Mucosa of rectum (tissue), 2 donors: Measurements from ENCODE around the gene ATAD1.

Experiments
- H3K27ac ChIP-seq, 2 donors: one replicate each; pipeline ENCODE4 v1.7.0; 2013; ENCODE audit warnings: inconsistent platforms in 2 of 2, low read depth in 2 of 2, low read length in 2 of 2
- H3K27me3 ChIP-seq, 2 donors: one replicate each; pipeline ENCODE4 v1.7.0; 2013; ENCODE audit warnings: low read length in 2 of 2; ENCODE audit not compliant: control insufficient read depth in 2 of 2, insufficient read depth in 2 of 2
- H3K36me3 ChIP-seq, 2 donors: one replicate each; pipeline ENCODE4 v1.7.0; 2013; ENCODE audit warnings: low read length in 2 of 2; ENCODE audit not compliant: control insufficient read depth in 2 of 2, insufficient read depth in 2 of 2
- H3K4me1 ChIP-seq, 2 donors: one replicate each; pipeline ENCODE4 v1.7.0; 2013; ENCODE audit warnings: low read length in 2 of 2, mild to moderate bottlenecking in 1 of 2; ENCODE audit not compliant: control insufficient read depth in 2 of 2, insufficient read depth in 2 of 2
- H3K4me3 ChIP-seq, 2 donors: one replicate each; pipeline ENCODE4 v1.7.0; 2013; ENCODE audit warnings: low read length in 2 of 2
- H3K9ac ChIP-seq, 2 donors: one replicate each; pipeline ENCODE4 v1.7.0; 2013; ENCODE audit warnings: low read length in 2 of 2, low read depth in 1 of 2, mild to moderate bottlenecking in 1 of 2
- H3K9me3 ChIP-seq, 2 donors: one replicate each; pipeline ENCODE4 v1.7.0; 2013; ENCODE audit warnings: low read length in 2 of 2; ENCODE audit not compliant: control insufficient read depth in 2 of 2
- donor health status: healthy.
- donor health status: Normal muscosa, but diverticular disease.

The ATAD1 gene

DNA sequence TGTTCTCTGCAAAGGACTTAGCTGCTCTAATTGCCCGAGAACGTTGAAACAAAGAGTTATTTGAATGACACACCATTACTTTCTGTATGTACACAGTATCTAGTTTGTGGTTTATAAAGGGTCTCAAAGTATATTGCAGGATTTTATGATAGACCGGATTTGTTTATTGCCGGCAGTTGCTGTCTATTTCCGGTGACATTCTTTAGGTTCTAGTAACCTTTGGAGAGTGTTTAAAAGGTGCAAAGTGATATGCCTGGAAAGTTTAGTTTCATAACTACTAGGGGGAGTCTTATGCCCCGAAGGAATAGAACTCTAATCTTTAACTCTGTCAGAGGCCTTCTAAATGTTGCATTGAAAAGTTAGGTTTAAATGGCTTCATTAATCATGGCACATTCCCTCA lies 94.5 kb downstream of the ATAD1 start:
- Histone ChIP-seq H3K4me3 (peak overlapping the region in 1 of 2 donors; percentile 55), H3K27me3 (no peaks in the 10 kb centered on the region), H3K4me1 (peaks cover 12 to 15% of the 10 kb centered on the region in 2 donors), H3K9me3 (no peaks in the 10 kb centered on the region), H3K9ac (no peak overlapping the region), H3K27ac (peak overlapping the region; percentile 33 to 73), H3K36me3 (peaks cover 8 to 9% of the 10 kb centered on the region in 2 donors)

DNA sequence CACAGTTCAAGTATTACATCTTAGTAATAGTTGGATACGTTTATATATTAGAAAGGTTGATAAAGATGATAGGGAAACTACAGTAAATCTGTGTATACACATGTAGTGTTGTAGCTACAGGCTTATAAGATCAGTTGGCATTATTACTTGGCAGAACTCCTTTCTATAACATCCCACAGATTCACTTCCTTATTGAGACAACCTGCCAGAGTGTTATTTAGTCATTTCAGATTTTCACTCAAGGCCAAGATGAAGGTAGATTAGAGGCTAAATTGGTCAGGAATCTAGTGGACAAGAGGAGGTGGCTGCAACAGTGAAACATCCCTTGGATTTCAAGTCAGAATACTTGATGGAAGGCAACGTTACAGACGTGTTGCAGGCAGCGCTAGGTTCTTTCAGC lies 95.3 kb downstream of the ATAD1 start:
- Histone ChIP-seq H3K9ac (no peak overlapping the region), H3K4me1 (peaks cover 12 to 15% of the 10 kb centered on the region in 2 donors), H3K27me3 (no peaks in the 10 kb centered on the region), H3K4me3 (peak overlapping the region; percentile 42 to 55), H3K27ac (peak overlapping the region; percentile 33 to 73), H3K9me3 (no peaks in the 10 kb centered on the region), H3K36me3 (peaks cover 6 to 8% of the 10 kb centered on the region in 2 donors)

DNA sequence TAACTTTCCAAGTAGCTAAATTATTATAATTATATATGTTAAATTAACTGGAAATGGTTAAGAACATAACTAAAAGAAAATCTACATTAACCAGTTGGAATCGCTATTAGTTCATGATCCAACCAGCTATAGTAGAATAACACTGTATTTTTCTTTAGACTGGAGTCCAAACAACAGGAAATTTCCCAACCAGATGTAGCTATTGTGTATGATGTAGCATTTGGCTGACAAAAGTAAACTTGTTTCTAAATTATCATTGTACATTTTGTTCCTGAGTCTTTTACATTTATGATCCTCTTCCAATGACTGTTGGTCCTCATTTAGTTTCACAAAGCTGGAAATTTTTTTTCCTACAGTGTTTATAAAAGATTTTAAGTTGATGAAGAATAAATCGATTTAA lies 96.2 kb downstream of the ATAD1 start:
- Histone ChIP-seq H3K36me3 (peaks cover 3 to 7% of the 10 kb centered on the region in 2 donors), H3K27me3 (no peaks in the 10 kb centered on the region), H3K27ac (peak overlapping the region in 1 of 2 donors; percentile 73), H3K4me1 (peaks cover 12 to 15% of the 10 kb centered on the region in 2 donors), H3K4me3 (peak overlapping the region in 1 of 2 donors; percentile 55), H3K9me3 (no peaks in the 10 kb centered on the region), H3K9ac (no peak overlapping the region)

DNA sequence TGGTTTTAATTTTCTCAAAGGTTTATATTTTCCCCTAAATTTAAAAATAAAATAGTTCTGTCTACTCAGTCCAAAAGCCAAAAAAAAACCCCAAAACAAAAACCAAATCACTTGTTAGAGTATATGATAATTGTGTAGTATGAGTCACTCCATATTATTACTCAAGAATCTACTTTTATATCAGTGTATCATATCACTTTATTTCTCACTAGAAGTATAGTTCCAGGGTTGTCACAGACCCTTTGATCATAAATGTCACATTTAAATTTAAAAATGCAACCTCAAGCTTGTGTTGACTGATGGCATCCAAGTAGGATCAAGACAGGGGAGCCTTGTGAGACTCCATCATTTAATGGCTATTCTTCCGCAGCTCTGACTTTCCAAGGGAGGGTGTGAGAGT lies 97.4 kb downstream of the ATAD1 start:
- H3K4me3 ChIP-seq, result no peak overlapping the region
- no peak overlapping the region for H3K9ac ChIP-seq
- H3K4me1 ChIP-seq, result peaks cover 12 to 15% of the 10 kb centered on the region in 2 donors
- H3K27me3 ChIP-seq, result no peaks in the 10 kb centered on the region
- no peak overlapping the region for H3K27ac ChIP-seq
- peaks cover 13 to 14% of the 10 kb centered on the region in 2 donors for H3K36me3 ChIP-seq
- no peaks in the 10 kb centered on the region for H3K9me3 ChIP-seq

DNA sequence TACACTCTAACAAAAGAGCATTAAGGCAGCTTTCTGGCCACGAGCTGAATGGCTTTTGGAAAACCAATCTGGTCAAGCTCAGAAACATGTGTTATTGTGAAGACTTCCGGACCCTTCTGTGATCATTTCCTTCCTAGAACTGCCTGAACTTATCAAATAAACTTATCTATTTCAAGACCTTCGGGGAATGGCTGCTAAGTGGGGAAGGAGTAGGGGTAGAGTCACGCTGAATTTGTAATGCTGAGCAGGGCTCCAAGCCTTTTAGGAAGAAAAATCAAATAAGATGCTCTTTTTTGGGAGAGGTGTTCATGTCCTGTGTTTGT lies 101.7 kb downstream of the ATAD1 start:
- Histone ChIP-seq H3K36me3 (peaks cover 27 to 34% of the 10 kb centered on the region in 2 donors), H3K27ac (no peak overlapping the region), H3K9ac (no peak overlapping the region), H3K4me1 (no peaks in the 10 kb centered on the region), H3K9me3 (no peaks in the 10 kb centered on the region), H3K27me3 (no peaks in the 10 kb centered on the region), H3K4me3 (no peak overlapping the region)

DNA sequence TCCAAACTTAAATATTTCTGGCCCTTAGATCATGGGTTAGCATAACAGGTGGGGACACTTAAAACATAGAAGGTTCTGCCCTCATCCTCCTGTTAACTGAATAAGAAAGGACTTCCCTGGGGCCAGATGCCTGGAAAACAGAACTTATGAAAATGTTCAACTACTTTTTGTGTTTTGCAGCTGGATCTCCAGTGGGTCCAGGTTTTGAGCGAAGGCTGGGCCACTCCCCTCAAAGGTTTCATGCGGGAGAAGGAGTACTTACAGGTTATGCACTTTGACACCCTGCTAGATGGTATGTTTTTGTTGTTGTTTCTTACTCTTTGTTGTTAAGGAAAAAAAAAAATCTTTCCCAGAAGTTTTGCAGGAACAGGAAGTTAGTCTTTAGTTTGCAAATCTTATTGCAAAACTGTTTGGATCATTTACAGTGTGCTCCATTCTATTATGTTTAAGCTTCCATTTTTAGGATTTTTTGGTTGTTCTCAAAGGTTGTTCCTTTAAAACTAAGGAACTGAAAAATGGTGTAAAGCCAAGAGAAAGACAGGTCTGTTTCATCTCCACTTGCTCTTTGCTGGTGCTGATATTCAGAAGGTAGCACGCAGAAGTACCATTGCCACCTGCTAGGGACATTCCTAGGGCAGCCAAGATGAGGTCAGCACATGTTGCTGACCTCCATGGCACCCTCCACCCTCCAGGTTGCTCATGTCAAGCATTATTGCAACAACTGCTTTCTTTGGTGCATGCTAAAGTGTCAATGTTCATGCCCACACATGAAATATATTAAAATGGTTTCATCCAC lies 102.3 kb downstream of the ATAD1 start:
- Histone ChIP-seq H3K4me1 (no peaks in the 10 kb centered on the region), H3K36me3 (peaks cover 27 to 33% of the 10 kb centered on the region in 2 donors), H3K9ac (no peak overlapping the region), H3K27me3 (no peaks in the 10 kb centered on the region), H3K9me3 (no peaks in the 10 kb centered on the region), H3K4me3 (no peak overlapping the region), H3K27ac (no peak overlapping the region)

DNA sequence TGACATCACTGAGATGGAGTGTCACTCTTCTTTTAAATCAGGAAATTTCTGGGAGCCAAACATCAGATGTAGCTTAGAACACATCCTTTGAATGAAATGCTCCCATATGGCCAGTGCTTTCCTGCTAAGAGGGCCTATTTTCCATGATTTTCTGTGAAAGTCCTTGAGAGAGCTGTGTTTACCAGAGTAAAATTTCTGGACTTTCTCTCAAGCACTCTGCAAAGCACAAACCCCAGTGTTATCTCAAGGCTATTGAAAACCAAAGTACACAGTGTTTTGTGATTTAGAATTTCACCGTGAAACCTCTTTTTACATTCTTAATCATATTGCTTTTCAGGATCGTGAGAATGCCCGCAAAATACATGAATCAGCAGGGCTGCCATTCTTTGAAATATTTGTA lies 104.3 kb downstream of the ATAD1 start:
- Histone ChIP-seq H3K4me3 (no peak overlapping the region), H3K4me1 (no peaks in the 10 kb centered on the region), H3K27me3 (no peaks in the 10 kb centered on the region), H3K9me3 (no peaks in the 10 kb centered on the region), H3K36me3 (peaks cover 34 to 36% of the 10 kb centered on the region in 2 donors), H3K27ac (no peak overlapping the region), H3K9ac (no peak overlapping the region)

DNA sequence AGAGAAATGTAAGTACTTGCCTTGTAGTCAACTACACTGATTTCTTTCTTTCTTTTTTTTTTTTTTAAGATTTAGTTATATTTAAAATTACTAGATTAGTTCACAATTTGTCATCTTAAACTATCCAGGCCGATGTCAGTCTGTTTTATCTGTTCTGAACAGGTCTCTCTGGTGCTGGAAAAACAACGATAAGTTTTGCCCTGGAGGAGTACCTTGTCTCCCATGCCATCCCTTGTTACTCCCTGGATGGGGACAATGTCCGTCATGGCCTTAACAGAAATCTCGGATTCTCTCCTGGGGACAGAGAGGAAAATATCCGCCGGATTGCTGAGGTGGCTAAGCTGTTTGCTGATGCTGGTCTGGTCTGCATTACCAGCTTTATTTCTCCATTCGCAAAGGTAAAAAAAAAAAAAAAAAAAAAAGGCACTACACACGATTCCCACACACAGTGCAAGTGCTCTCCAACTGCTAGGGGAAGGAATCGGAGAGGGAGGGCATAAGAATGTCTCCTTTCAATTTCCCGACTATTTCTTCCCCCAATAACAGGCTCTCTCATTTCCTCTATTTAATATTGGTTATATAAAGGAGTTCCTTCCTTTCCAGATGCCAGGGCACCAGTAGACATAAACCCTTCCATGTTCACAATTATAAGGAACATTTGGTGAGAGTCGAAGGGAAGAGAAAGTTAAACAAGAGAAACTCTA lies 105.0 kb downstream of the ATAD1 start:
- Histone ChIP-seq H3K4me3 (no peak overlapping the region), H3K9ac (no peak overlapping the region), H3K27ac (no peak overlapping the region), H3K9me3 (no peaks in the 10 kb centered on the region), H3K27me3 (no peaks in the 10 kb centered on the region), H3K4me1 (no peaks in the 10 kb centered on the region), H3K36me3 (peaks cover 34 to 36% of the 10 kb centered on the region in 2 donors)

DNA sequence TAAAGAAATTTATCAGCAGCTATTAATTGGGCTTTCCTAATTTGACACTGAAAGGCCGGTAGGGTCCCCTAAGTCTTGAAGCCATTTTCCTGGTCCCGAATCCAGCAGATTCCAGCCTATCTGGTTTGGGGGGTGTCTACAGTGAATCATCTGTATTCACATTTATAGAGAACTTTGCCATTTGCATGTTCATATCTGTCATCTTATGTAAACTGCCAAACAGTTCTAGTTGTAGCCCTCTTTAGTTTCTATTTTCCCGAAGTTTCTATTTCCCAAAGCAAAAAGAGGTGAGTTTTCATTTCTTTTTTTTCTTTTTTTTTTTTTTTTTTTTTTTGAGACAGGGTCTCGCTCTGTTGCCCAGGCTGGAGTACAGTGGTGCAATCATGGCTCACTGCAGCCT lies 110.8 kb downstream of the ATAD1 start:
- H3K4me3 ChIP-seq, result no peak overlapping the region
- no peak overlapping the region for H3K9ac ChIP-seq
- H3K36me3 ChIP-seq, result peaks cover 4 to 11% of the 10 kb centered on the region in 2 donors
- no peak overlapping the region for H3K27ac ChIP-seq
- no peaks in the 10 kb centered on the region for H3K27me3 ChIP-seq
- no peaks in the 10 kb centered on the region for H3K9me3 ChIP-seq
- H3K4me1 ChIP-seq, result peaks cover 0 to 6% of the 10 kb centered on the region in 2 donors

DNA sequence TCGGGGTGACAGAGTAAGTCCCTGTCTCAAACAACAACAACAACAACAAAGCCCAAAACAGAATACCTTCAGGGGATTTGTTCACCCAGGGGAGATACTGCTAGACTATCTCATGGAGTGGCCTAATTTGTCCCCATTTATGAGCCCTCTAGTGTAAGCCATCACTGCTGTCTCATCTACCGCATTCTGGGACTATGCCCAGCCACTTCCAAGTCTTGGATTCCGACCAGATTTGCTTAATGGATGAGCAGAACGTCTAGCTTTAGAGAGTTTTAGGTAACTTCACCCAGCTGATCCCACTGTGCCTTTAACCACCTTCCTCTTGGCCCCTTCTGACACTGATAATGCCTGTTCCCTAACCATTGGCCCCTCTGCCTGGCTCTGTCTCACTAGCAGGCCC lies 111.3 kb downstream of the ATAD1 start:
- Histone ChIP-seq H3K4me3 (no peak overlapping the region), H3K36me3 (peaks cover 4 to 7% of the 10 kb centered on the region in 2 donors), H3K9ac (no peak overlapping the region), H3K27me3 (no peaks in the 10 kb centered on the region), H3K9me3 (no peaks in the 10 kb centered on the region), H3K4me1 (peaks cover 0 to 11% of the 10 kb centered on the region in 2 donors), H3K27ac (no peak overlapping the region)
